Testis (tissue), 2 donors: ENCODE results near the gene NDUFA11.

ENCODE experiments used
- POLR2A ChIP-seq: fragments of 450-650 bp; IDR thresholded peaks from one replicate; pipeline ENCODE4 v1.6.1; 2017; ENCODE audit warnings: antibody characterized with exemption, mild to moderate bottlenecking, moderate library complexity
- TF ChIP-seq, protein P1 (sequence below), 3 experiments: fragments of 450-650 bp in 2 of 3; fragments of 200-600 bp in 1 of 3; sonication (generic) in 1 of 3; IDR thresholded peaks; one replicate each; pipeline ENCODE4 v1.5.1; 2016 to 2019; ENCODE audit warnings: antibody characterized with exemption in 3 of 3, mild to moderate bottlenecking in 2 of 3, moderate library complexity in 1 of 3

DNA sequence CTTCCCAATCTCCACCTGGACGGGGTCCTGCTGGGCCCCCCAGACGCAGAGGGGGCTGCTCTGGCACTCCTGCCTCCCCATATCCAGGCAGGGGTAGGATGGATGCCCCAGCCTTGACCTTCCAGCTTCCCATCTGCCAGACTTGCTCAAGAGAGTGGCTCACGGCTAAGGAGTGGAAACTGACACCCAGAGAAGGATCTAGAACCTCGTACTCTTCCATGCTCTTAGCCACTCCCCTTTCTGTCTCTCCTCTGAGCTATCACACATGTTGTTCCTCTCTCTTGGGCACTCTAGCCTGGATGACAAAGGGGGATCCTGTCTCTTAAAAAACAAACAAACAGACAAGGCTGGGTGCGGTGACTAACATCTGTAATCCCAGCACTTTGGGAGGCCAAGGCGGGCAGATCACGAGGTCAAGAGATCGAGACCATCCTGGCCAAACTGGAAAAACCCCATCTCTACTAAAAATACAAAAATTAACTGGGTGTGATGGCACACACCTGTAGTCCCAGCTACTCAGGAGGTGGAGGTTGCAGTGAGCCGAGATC, 21.1 kb downstream of the NDUFA11 start:
- TF ChIP-seq, protein P1, sequence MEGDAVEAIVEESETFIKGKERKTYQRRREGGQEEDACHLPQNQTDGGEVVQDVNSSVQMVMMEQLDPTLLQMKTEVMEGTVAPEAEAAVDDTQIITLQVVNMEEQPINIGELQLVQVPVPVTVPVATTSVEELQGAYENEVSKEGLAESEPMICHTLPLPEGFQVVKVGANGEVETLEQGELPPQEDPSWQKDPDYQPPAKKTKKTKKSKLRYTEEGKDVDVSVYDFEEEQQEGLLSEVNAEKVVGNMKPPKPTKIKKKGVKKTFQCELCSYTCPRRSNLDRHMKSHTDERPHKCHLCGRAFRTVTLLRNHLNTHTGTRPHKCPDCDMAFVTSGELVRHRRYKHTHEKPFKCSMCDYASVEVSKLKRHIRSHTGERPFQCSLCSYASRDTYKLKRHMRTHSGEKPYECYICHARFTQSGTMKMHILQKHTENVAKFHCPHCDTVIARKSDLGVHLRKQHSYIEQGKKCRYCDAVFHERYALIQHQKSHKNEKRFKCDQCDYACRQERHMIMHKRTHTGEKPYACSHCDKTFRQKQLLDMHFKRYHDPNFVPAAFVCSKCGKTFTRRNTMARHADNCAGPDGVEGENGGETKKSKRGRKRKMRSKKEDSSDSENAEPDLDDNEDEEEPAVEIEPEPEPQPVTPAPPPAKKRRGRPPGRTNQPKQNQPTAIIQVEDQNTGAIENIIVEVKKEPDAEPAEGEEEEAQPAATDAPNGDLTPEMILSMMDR (IDR thresholded peaks at IDR 0.05): no peak
- TF ChIP-seq POLR2A: no peak
